HepG2 (cell line): ENCODE results near the gene CRIM1. TPM values are rescaled to one million over a fixed set of nuclear protein-coding genes. Genes with fewer than 3 reads are reported as not detected.

Source experiments
- ATAC-seq: fragments of 200-7000 bp; cut with Tn5 transposase; 3 replicates; pipeline ENCODE4 v1.9.1; 2020; ENCODE audit warnings: mild to moderate bottlenecking, moderate library complexity
- BruUV-seq: library from RNA; stranded (reverse); fragments of 400-500 nt; replicated peaks from 2 replicates; lab custom pipeline; 2021; lab: Mats Ljungman, UMichigan
- CTCF ChIA-PET: fragments of 300-600 bp; formaldehyde crosslinking; extraction: SDS; loops from one replicate; lab custom pipeline; 2021; ENCODE audit warnings: low total read pairs, inconsistent platforms, low intra/inter-chr PET ratio; lab: Yijun Ruan, JAX
- POLR2A ChIA-PET: fragments of 350-600 bp; sonication (Branson Sonifier 250); formaldehyde crosslinking; loops from one replicate; lab custom pipeline; 2020; ENCODE audit warnings: antibody characterized with exemption, inconsistent platforms; lab: Yijun Ruan, JAX
- DNase-seq: peaks from one replicate; pipeline ENCODE4 v3.0.0-alpha.2; 2015; ENCODE audit warnings: low spot score
- FAIRE-seq: peaks from 3 replicates; lab custom pipeline; 2011; peaks lifted over from hg19 to GRCh38; lab: Jason Lieb, UNC
- H2AFZ ChIP-seq: one replicate; pipeline ENCODE4 v1.6.1; 2011; ENCODE audit warnings: low read length, inconsistent platforms
- H3K27ac ChIP-seq: fragments of 300-600 bp; 3 replicates; pipeline ENCODE4 v1.8.0; 2011; ENCODE audit warnings: mixed run types, mild to moderate bottlenecking, mixed read lengths, low read length, inconsistent platforms; ENCODE audit not compliant: insufficient read depth; ENCODE audit errors: extremely low read length
- H3K27me3 ChIP-seq, 2 experiments: fragments of 200-600 bp in 1 of 2; 2 replicates in 1 of 2; 3 replicates in 1 of 2; pipeline versions ENCODE4 v1.6.0 to v1.8.0; 2011; ENCODE audit warnings: low read length in 2 of 2, mild to moderate bottlenecking in 2 of 2, moderate library complexity in 2 of 2, inconsistent platforms in 1 of 2; ENCODE audit not compliant: insufficient read depth in 2 of 2, control insufficient read depth in 1 of 2
- H3K36me3 ChIP-seq, 2 experiments: fragments of 200-600 bp in 1 of 2; replicated peaks in 1 of 2; 2 replicates in 1 of 2; 3 replicates in 1 of 2; pipeline versions ENCODE4 v1.5.1 to v1.8.0; 2011; ENCODE audit warnings: low read length in 2 of 2, inconsistent platforms in 1 of 2; ENCODE audit not compliant: insufficient read depth in 2 of 2, control insufficient read depth in 1 of 2
- H3K4me1 ChIP-seq: 2 replicates; pipeline ENCODE4 v1.5.1; 2012; ENCODE audit warnings: low read length, inconsistent platforms; ENCODE audit not compliant: insufficient read depth
- H3K4me2 ChIP-seq: 2 replicates; pipeline ENCODE4 v1.6.0; 2011; ENCODE audit warnings: low read depth, low read length, inconsistent platforms
- H3K4me3 ChIP-seq, 3 experiments: fragments of 200-600 bp in 1 of 3; sonication (generic), shearing (Covaris generic) in 1 of 3; replicated peaks in 1 of 3; 2 replicates each; pipeline ENCODE4 v1.5.1; 2011 to 2016; ENCODE audit warnings: low read length in 3 of 3, inconsistent platforms in 2 of 3, low read depth in 2 of 3, mild to moderate bottlenecking in 2 of 3, control low read depth in 1 of 3, mixed read lengths in 1 of 3; ENCODE audit not compliant: insufficient read depth in 1 of 3
- H3K79me2 ChIP-seq: one replicate; pipeline ENCODE4 v1.6.1; 2011; ENCODE audit warnings: low read length, inconsistent platforms; ENCODE audit not compliant: insufficient read depth
- H3K9ac ChIP-seq: 2 replicates; pipeline ENCODE4 v1.6.0; 2011; ENCODE audit warnings: mild to moderate bottlenecking, low read depth, low read length, inconsistent platforms; ENCODE audit not compliant: insufficient read depth
- H3K9me3 ChIP-seq: 2 replicates; pipeline ENCODE4 v1.5.1; 2012; ENCODE audit warnings: mild to moderate bottlenecking, low read length
- H4K20me1 ChIP-seq: 2 replicates; pipeline ENCODE4 v1.6.0; 2011; ENCODE audit warnings: inconsistent platforms, mild to moderate bottlenecking, low read length, moderate library complexity; ENCODE audit not compliant: insufficient read depth
- ARHGAP35 ChIP-seq: sonication (generic); formaldehyde crosslinking; IDR thresholded peaks from 2 replicates; pipeline ENCODE4 v1.9.0; 2022; ENCODE audit warnings: mild to moderate bottlenecking, inconsistent platforms, moderate library complexity, missing genetic modification reagents, borderline replicate concordance
- ARID2 ChIP-seq: sonication (generic); formaldehyde crosslinking; IDR thresholded peaks from 2 replicates; pipeline ENCODE4 v1.8.1; 2022; ENCODE audit warnings: mild to moderate bottlenecking, missing genetic modification reagents, borderline replicate concordance
- CHD2 ChIP-seq: IDR thresholded peaks from 2 replicates; pipeline ENCODE4 v1.6.1; 2011; ENCODE audit warnings: low read depth, low read length, improper control_type of control experiment
- E2F2 ChIP-seq: sonication (generic); formaldehyde crosslinking; IDR thresholded peaks from 2 replicates; pipeline ENCODE4 v1.4.0; 2020; ENCODE audit warnings: missing genetic modification reagents, borderline replicate concordance
- KAT8 ChIP-seq: IDR thresholded peaks from 2 replicates; pipeline ENCODE4 v1.6.1; 2016; ENCODE audit warnings: missing genetic modification reagents, missing compliant biosample characterization
- MED13 ChIP-seq: sonication (generic); formaldehyde crosslinking; IDR thresholded peaks from 2 replicates; pipeline ENCODE4 v1.5.0; 2020; ENCODE audit warnings: missing genetic modification reagents
- RARG ChIP-seq: sonication (generic); formaldehyde crosslinking; IDR thresholded peaks from 2 replicates; pipeline ENCODE4 v1.4.0; 2020; ENCODE audit warnings: low read depth, mild to moderate bottlenecking, missing genetic modification reagents
- SRSF4 ChIP-seq: fragments of 200-400 bp; formaldehyde crosslinking; IDR thresholded peaks from one replicate; pipeline ENCODE4 v1.6.1; 2018; ENCODE audit warnings: mild to moderate bottlenecking, low read depth, low read length, moderate library complexity; ENCODE audit not compliant: poor library complexity, severe bottlenecking
- YY1 ChIP-seq: IDR thresholded peaks from 2 replicates; pipeline ENCODE4 v1.6.1; 2011; ENCODE audit warnings: low read length, low read depth, moderate library complexity, mild to moderate bottlenecking; ENCODE audit not compliant: insufficient read depth, insufficient replicate concordance
- ZBTB42 ChIP-seq: sonication (generic); formaldehyde crosslinking; IDR thresholded peaks from 2 replicates; pipeline ENCODE4 v1.5.0; 2020; ENCODE audit warnings: mild to moderate bottlenecking, missing genetic modification reagents
- ZKSCAN8 ChIP-seq: IDR thresholded peaks from 2 replicates; pipeline ENCODE4 v1.6.1; 2016; ENCODE audit warnings: borderline replicate concordance, missing genetic modification reagents, missing compliant biosample characterization
- ZMYM2 ChIP-seq: sonication (generic); formaldehyde crosslinking; IDR thresholded peaks from 2 replicates; pipeline ENCODE4 v1.8.0; 2022; ENCODE audit warnings: mild to moderate bottlenecking, missing genetic modification reagents
- ZNF547 ChIP-seq: sonication (generic); formaldehyde crosslinking; IDR thresholded peaks from 2 replicates; pipeline ENCODE4 v1.5.1; 2020; ENCODE audit warnings: mild to moderate bottlenecking, missing genetic modification reagents
- ZNF703 ChIP-seq: sonication (generic); formaldehyde crosslinking; IDR thresholded peaks from 2 replicates; pipeline ENCODE4 v1.5.1; 2020; ENCODE audit warnings: missing genetic modification reagents, mild to moderate bottlenecking, moderate library complexity, borderline replicate concordance
- ZNF792 ChIP-seq: IDR thresholded peaks from 2 replicates; pipeline ENCODE4 v1.6.1; 2016
- ZNF83 ChIP-seq: sonication (generic); formaldehyde crosslinking; IDR thresholded peaks from 2 replicates; pipeline ENCODE4 v1.4.0; 2020; ENCODE audit warnings: missing genetic modification reagents, mild to moderate bottlenecking, borderline replicate concordance
- ZSCAN25 ChIP-seq: sonication (generic); formaldehyde crosslinking; IDR thresholded peaks from 2 replicates; pipeline ENCODE4 v1.8.0; 2022; ENCODE audit warnings: mild to moderate bottlenecking, missing genetic modification reagents
- WGBS: methylation state at CpG from one replicate; pipeline ENCODE4 v1.1.6; 2017; ENCODE audit warnings: low lambda C conversion rate; 5-methylcytosine and 5-hydroxymethylcytosine counted together
- in situ Hi-C: cut with HindIII; loops from 2 replicates; pipeline ENCODE4 v1.10.0; 2017; ENCODE audit warnings: low pct_unique_long_range_greater_than_20kb; ENCODE audit not compliant: extremely low pct_ligation_motif_present
- intact Hi-C: fragments of 100-400 bp; cut with micrococcal nuclease; formaldehyde crosslinking; loops from one replicate; pipeline ENCODE4 v1.10.0; 2022; ENCODE audit not compliant: unreplicated experiment
- polyA plus RNA-seq, 8 experiments: library from polyadenylated mRNA; depleted of rRNA in 3 of 8; stranded (reverse) in 7 of 8; unstranded in 1 of 8; fragments of >200 nt; fragmentation: Illumina TruSeq in 4 of 8; extraction: Trizol in 4 of 8; gene quantifications; 2 replicates each; pipeline versions ENCODE4 v1.2.1 to v1.2.3, GENCODE V29; 2011 to 2016; ENCODE audit warnings: low read depth in 4 of 8, missing spikeins in 1 of 8, mixed read lengths in 1 of 8; ENCODE audit not compliant: insufficient read depth in 1 of 8
- total RNA-seq, 5 experiments: library from RNA; depleted of rRNA; stranded (reverse); fragments of >200 nt; fragmentation: Illumina TruSeq; extraction: Trizol; gene quantifications; 2 replicates each; pipeline ENCODE4 v1.2.3, GENCODE V29; 2016; ENCODE audit warnings: low read depth in 1 of 5

CRIM1 gene
- total and polyA plus RNA-seq, 2 of the 13 experiments (the other 11 are each of a cell fraction or from before 2014, with no cell fraction given): 39.1 to 69.9 TPM

DNA sequence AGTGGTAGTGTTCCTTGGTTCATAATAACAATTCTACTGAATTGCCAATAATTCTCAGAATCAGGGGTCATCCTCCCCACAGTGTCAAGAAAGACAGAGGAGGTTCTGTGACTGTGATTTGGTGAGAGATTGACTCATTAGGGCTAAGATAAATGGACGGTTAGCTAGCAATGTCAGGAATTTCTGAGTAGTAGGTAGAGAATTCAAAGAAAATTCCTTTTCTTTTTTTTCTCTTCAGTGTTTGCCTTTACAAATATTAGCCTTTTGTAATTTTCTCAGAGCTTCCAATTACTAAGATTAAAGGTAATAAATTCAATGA, 16.8 kb upstream of the CRIM1 start:
- intact Hi-C loops: no loop called here
- Histone ChIP-seq H3K27me3 (no peaks in the 10 kb centered on the region), H3K79me2 (no peaks in the 10 kb centered on the region), H4K20me1 (no peaks in the 10 kb centered on the region), H3K36me3 (no peaks in the 10 kb centered on the region), H3K4me2 (no peak overlapping the region), H3K9ac (no peak overlapping the region), H2AFZ (no peak overlapping the region), H3K9me3 (no peaks in the 10 kb centered on the region), H3K4me3 (no peak overlapping the region), H3K4me1 (peaks cover 10% of the 10 kb centered on the region), H3K27ac (no peak overlapping the region)
- no peak; the same call in 2 of the 3 replicates for ATAC-seq
- TF ChIP-seq ZNF703 (CRISPR knock-in tag) (no peak), ZSCAN25 (CRISPR knock-in tag) (no peak), SRSF4 (no peak), ARID2 (CRISPR knock-in tag) (no peak), ZNF83 (no peak), KAT8 (CRISPR knock-in tag) (no peak), ARHGAP35 (CRISPR knock-in tag) (no peak), ZMYM2 (CRISPR knock-in tag) (no peak), ZKSCAN8 (no peak), CHD2 (no peak), YY1 (no peak), ZNF547 (no peak), E2F2 (CRISPR knock-in tag) (no peak), RARG (CRISPR knock-in tag) (no peak), ZNF792 (CRISPR knock-in tag) (no peak), ZBTB42 (CRISPR knock-in tag) (no peak), MED13 (CRISPR knock-in tag) (no peak)
- in situ Hi-C loops: no loop called here
- BruUV-seq: no TSS peak
- 0% methylated on average over 1 of the region's 1 CpG for WGBS
- FAIRE-seq: no peak
- POLR2A ChIA-PET: no interaction called here
- DNase-seq: peak; percentile 44
- CTCF ChIA-PET: no interaction called here
